Measurements from ENCODE around the gene WDR91. TPM values are rescaled to one million over a fixed set of nuclear protein-coding genes. Genes with fewer than 3 reads are reported as not detected.
"Not testable (repeated sequence)": the region's sequence is repeated elsewhere in the genome, so short reads cannot be mapped to it uniquely, and the experiment has no call there.

WDR91 gene
- total RNA-seq, 1 experiment from 2014 or later = 14.6 TPM

GRCh38 chr7:135213831-135214230, 2.5 kb upstream of the WDR91 start:
- Histone ChIP-seq H3K27ac (no peak overlapping the region), H3K27me3 (no peaks in the 10 kb centered on the region; the same call in 1 of the 2 replicates), H3K9me3 (replicated peaks) (no peaks in the 10 kb centered on the region), H3K4me3 (no peak overlapping the region), H3K36me3 (no peaks in the 10 kb centered on the region), H3K4me1 (no peaks in the 10 kb centered on the region)
- no peak for DNase-seq

GRCh38 chr7:135211946-135212685, 790 bp upstream of the WDR91 start:
- not testable (repeated sequence) for H3K36me3 ChIP-seq; H3K27me3 ChIP-seq; H3K4me1 ChIP-seq; H3K9me3 ChIP-seq (replicated peaks)
- Histone ChIP-seq H3K27ac (peak overlapping the region; percentile 82), H3K4me3 (peak overlapping the region; percentile 90)
- DNase-seq = peak; percentile 30 to 55

GRCh38 chr7:135210888-135211178, 493 bp downstream of the WDR91 start:
- Histone ChIP-seq H3K36me3 (no peaks in the 10 kb centered on the region), H3K9me3 (replicated peaks) (no peaks in the 10 kb centered on the region), H3K27me3 (no peaks in the 10 kb centered on the region), H3K4me3 (peak overlapping the region; percentile 90), H3K27ac (peak overlapping the region; percentile 24; the same call in 1 of the 2 replicates), H3K4me1 (no peaks in the 10 kb centered on the region)
- no peak for DNase-seq

GRCh38 chr7:135209225-135209834, 2.0 kb downstream of the WDR91 start:
- DNase-seq = no peak
- Histone ChIP-seq H3K9me3 (replicated peaks) (no peaks in the 10 kb centered on the region), H3K36me3 (peaks cover 1% of the 10 kb centered on the region; the same call in 1 of the 2 replicates), H3K4me3 (no peak overlapping the region), H3K4me1 (no peaks in the 10 kb centered on the region), H3K27ac (no peak overlapping the region), H3K27me3 (no peaks in the 10 kb centered on the region)

GRCh38 chr7:135208102-135208793, 3.1 kb downstream of the WDR91 start:
- Histone ChIP-seq H3K4me1 (no peaks in the 10 kb centered on the region), H3K9me3 (replicated peaks) (no peaks in the 10 kb centered on the region), H3K27me3 (no peaks in the 10 kb centered on the region), H3K4me3 (no peak overlapping the region), H3K36me3 (peaks cover 4% of the 10 kb centered on the region; the same call in 1 of the 2 replicates), H3K27ac (no peak overlapping the region)
- no peak for DNase-seq

GRCh38 chr7:135207406-135208101, 3.8 kb downstream of the WDR91 start:
- Histone ChIP-seq H3K36me3 (peaks cover 4% of the 10 kb centered on the region; the same call in 1 of the 2 replicates), H3K9me3 (replicated peaks) (no peaks in the 10 kb centered on the region), H3K4me1 (no peaks in the 10 kb centered on the region), H3K27ac (no peak overlapping the region), H3K4me3 (no peak overlapping the region), H3K27me3 (no peaks in the 10 kb centered on the region)
- DNase-seq = no peak

GRCh38 chr7:135206941-135207391, 4.4 kb downstream of the WDR91 start:
- Histone ChIP-seq H3K27me3 (no peaks in the 10 kb centered on the region), H3K9me3 (replicated peaks) (no peaks in the 10 kb centered on the region), H3K4me3 (no peak overlapping the region), H3K4me1 (no peaks in the 10 kb centered on the region), H3K27ac (no peak overlapping the region), H3K36me3 (peaks cover 8% of the 10 kb centered on the region)
- DNase-seq = no peak

GRCh38 chr7:135205850-135206249, 5.5 kb downstream of the WDR91 start:
- Histone ChIP-seq H3K4me1 (peaks cover 9% of the 10 kb centered on the region), H3K27ac (no peak overlapping the region), H3K36me3 (peaks cover 8% of the 10 kb centered on the region), H3K27me3 (no peaks in the 10 kb centered on the region), H3K9me3 (replicated peaks) (no peaks in the 10 kb centered on the region), H3K4me3 (no peak overlapping the region)
- DNase-seq = no peak

- peaks cover 13% of the 10 kb centered on the region for H3K36me3 ChIP-seq
- no peaks in the 10 kb centered on the region for H3K27me3 ChIP-seq
- peaks cover 17% of the 10 kb centered on the region for H3K4me1 ChIP-seq
- H3K4me3 ChIP-seq = no peak overlapping the region
- DNase-seq = no peak
- no peak overlapping the region for H3K27ac ChIP-seq
- no peaks in the 10 kb centered on the region for H3K9me3 ChIP-seq (replicated peaks)
Observed at GRCh38 chr7:135204876-135205275, 6.5 kb downstream of the WDR91 start.

- no peak overlapping the region for H3K27ac ChIP-seq
- no peaks in the 10 kb centered on the region for H3K9me3 ChIP-seq (replicated peaks)
- peaks cover 15% of the 10 kb centered on the region for H3K36me3 ChIP-seq
- DNase-seq = no peak
- no peak overlapping the region for H3K4me3 ChIP-seq
- peaks cover 17% of the 10 kb centered on the region for H3K4me1 ChIP-seq
- no peaks in the 10 kb centered on the region for H3K27me3 ChIP-seq
Observed at GRCh38 chr7:135204341-135204749, 7.0 kb downstream of the WDR91 start.

- peaks cover 17% of the 10 kb centered on the region for H3K4me1 ChIP-seq
- no peaks in the 10 kb centered on the region for H3K27me3 ChIP-seq
- peaks cover 19% of the 10 kb centered on the region for H3K36me3 ChIP-seq
- H3K27ac ChIP-seq = no peak overlapping the region; the same call in 1 of the 2 replicates
- no peak overlapping the region for H3K4me3 ChIP-seq
- no peaks in the 10 kb centered on the region for H3K9me3 ChIP-seq (replicated peaks)
- DNase-seq = no peak
Observed at GRCh38 chr7:135201350-135201749, 10.0 kb downstream of the WDR91 start.

- H3K4me1 ChIP-seq = peaks cover 17% of the 10 kb centered on the region
- H3K27me3 ChIP-seq = no peaks in the 10 kb centered on the region
- H3K4me3 ChIP-seq = no peak overlapping the region
- peaks cover 19% of the 10 kb centered on the region for H3K36me3 ChIP-seq
- H3K9me3 ChIP-seq (replicated peaks) = no peaks in the 10 kb centered on the region
- DNase-seq = peak; percentile 55 to 79
- H3K27ac ChIP-seq = peak overlapping the region; percentile 10; the same call in 1 of the 2 replicates
Observed at GRCh38 chr7:135200821-135201331, 10.4 kb downstream of the WDR91 start.

- no peak for DNase-seq
- Histone ChIP-seq H3K4me3 (no peak overlapping the region), H3K9me3 (replicated peaks) (no peaks in the 10 kb centered on the region), H3K4me1 (peaks cover 17% of the 10 kb centered on the region), H3K36me3 (peaks cover 22% of the 10 kb centered on the region), H3K27ac (no peak overlapping the region), H3K27me3 (no peaks in the 10 kb centered on the region)
Observed at GRCh38 chr7:135199439-135199838, 11.9 kb downstream of the WDR91 start.

GRCh38 chr7:135197906-135198655, 13.2 kb downstream of the WDR91 start:
- Histone ChIP-seq H3K9me3 (replicated peaks) (no peaks in the 10 kb centered on the region), H3K4me1 (peaks cover 17% of the 10 kb centered on the region), H3K36me3 (peaks cover 18% of the 10 kb centered on the region), H3K27me3 (no peaks in the 10 kb centered on the region), H3K4me3 (no peak overlapping the region), H3K27ac (no peak overlapping the region)
- DNase-seq = no peak
